NB4 (cell line): Measurements from ENCODE around the gene CECR2.

ENCODE experiments used
- CTCF ChIP-seq: IDR thresholded peaks from one replicate; pipeline ENCODE4 v1.5.1; 2012; ENCODE audit warnings: low read depth, low read length
- MYC ChIP-seq: IDR thresholded peaks from 2 replicates; pipeline ENCODE4 v1.6.1; 2011; ENCODE audit warnings: low read depth, low read length
- POLR2A ChIP-seq: IDR thresholded peaks from 2 replicates; pipeline ENCODE4 v1.6.1; 2011; ENCODE audit warnings: mild to moderate bottlenecking; ENCODE audit not compliant: insufficient read length; ENCODE audit errors: extremely low read depth
- TF ChIP-seq, protein P1 (sequence below): IDR thresholded peaks from 2 replicates; pipeline ENCODE4 v1.6.1; 2011; ENCODE audit warnings: low read depth, low read length

GRCh38 chr22:17368144-17368543, 1.1 kb upstream of the CECR2 start:
- TF ChIP-seq POLR2A (no peak), CTCF (no peak), MYC (no peak)
- TF ChIP-seq, protein P1, sequence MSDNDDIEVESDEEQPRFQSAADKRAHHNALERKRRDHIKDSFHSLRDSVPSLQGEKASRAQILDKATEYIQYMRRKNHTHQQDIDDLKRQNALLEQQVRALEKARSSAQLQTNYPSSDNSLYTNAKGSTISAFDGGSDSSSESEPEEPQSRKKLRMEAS: no peak
